HG03558 (cell line): Measurements from ENCODE around the gene KMT2E.

Experiments used
- ATAC-seq: cut with Tn5 transposase; IDR thresholded peaks from one replicate; pipeline ENCODE4 v1.9.1; 2021; ENCODE audit warnings: moderate number of reproducible peaks; ENCODE audit not compliant: unreplicated experiment; ENCODE audit errors: extremely low read depth

KMT2E gene

GRCh38 chr7:105156731-105157130 is 142.7 kb downstream of the KMT2E start:
- ATAC-seq, result no peak

GRCh38 chr7:105157278-105157677 is 143.3 kb downstream of the KMT2E start:
- no peak for ATAC-seq

GRCh38 chr7:105161366-105161765 is 147.4 kb downstream of the KMT2E start:
- ATAC-seq, result no peak
